Loucy (cell line): Measurements from ENCODE around the gene UBL7.

ENCODE experiments used
- H2AFZ ChIP-seq: fragments of 200-600 bp; sonication (generic); 2 replicates; pipeline ENCODE4 v1.6.0; 2016; ENCODE audit warnings: antibody characterized with exemption, mild to moderate bottlenecking, low read length, moderate library complexity
- H3F3A ChIP-seq: fragments of 200-600 bp; 2 replicates; pipeline ENCODE4 v1.6.0; 2016; ENCODE audit warnings: antibody characterized with exemption, low read depth, mild to moderate bottlenecking
- H3K27me3 ChIP-seq: fragments of 200-600 bp; sonication (generic); 2 replicates; pipeline ENCODE4 v1.6.1; 2014; ENCODE audit warnings: low read length, mild to moderate bottlenecking; ENCODE audit not compliant: insufficient read depth, poor library complexity, severe bottlenecking
- H3K36me3 ChIP-seq: fragments of 200-600 bp; sonication (generic); 2 replicates; pipeline ENCODE4 v1.6.1; 2016; ENCODE audit warnings: low read length; ENCODE audit not compliant: insufficient read depth
- H3K4me1 ChIP-seq: fragments of 200-600 bp; sonication (generic); 2 replicates; pipeline ENCODE4 v1.5.1; 2014; ENCODE audit warnings: low read length, mild to moderate bottlenecking; ENCODE audit not compliant: insufficient read depth, poor library complexity, severe bottlenecking
- H3K4me2 ChIP-seq: fragments of 200-600 bp; sonication (generic); 2 replicates; pipeline ENCODE4 v1.6.0; 2014; ENCODE audit warnings: antibody characterized with exemption, low read length, low read depth, mild to moderate bottlenecking; ENCODE audit not compliant: poor library complexity, severe bottlenecking
- H3K4me3 ChIP-seq: fragments of 200-600 bp; sonication (generic); 2 replicates; pipeline ENCODE4 v1.5.1; 2014; ENCODE audit warnings: low read length, mild to moderate bottlenecking, mixed read lengths; ENCODE audit not compliant: poor library complexity, severe bottlenecking
- H3K79me2 ChIP-seq: fragments of 200-600 bp; sonication (generic); 2 replicates; pipeline ENCODE4 v1.6.1; 2014; ENCODE audit warnings: low read length; ENCODE audit not compliant: insufficient read depth
- H3K9ac ChIP-seq: fragments of 200-600 bp; sonication (generic); 2 replicates; pipeline ENCODE4 v1.6.0; 2014; ENCODE audit warnings: mild to moderate bottlenecking, low read depth, low read length, moderate library complexity; ENCODE audit not compliant: poor library complexity, severe bottlenecking
- H3K9me2 ChIP-seq: fragments of 200-600 bp; sonication (generic); replicated peaks from 2 replicates; pipeline ENCODE4 v1.6.1; 2016; ENCODE audit warnings: low read depth, low read length, mixed read lengths
- H3K9me3 ChIP-seq: fragments of 200-600 bp; sonication (generic); 2 replicates; pipeline ENCODE4 v1.6.1; 2014; ENCODE audit warnings: mild to moderate bottlenecking, antibody characterized with exemption, low read length, low read depth; ENCODE audit not compliant: insufficient read depth
- H4K20me1 ChIP-seq: fragments of 200-600 bp; sonication (generic); 2 replicates; pipeline ENCODE4 v1.6.0; 2014; ENCODE audit warnings: antibody characterized with exemption, low read length, mild to moderate bottlenecking; ENCODE audit not compliant: insufficient read depth, poor library complexity, severe bottlenecking
- EZH2phosphoT487 ChIP-seq: fragments of 200-600 bp; IDR thresholded peaks from 2 replicates; pipeline ENCODE4 v1.6.1; 2018; ENCODE audit warnings: antibody characterized with exemption, mild to moderate bottlenecking, moderate library complexity, borderline replicate concordance
- TF ChIP-seq, protein P1 (sequence below): fragments of 200-600 bp; sonication (generic); conservative IDR thresholded peaks from 2 replicates; pipeline ENCODE4 v1.5.1; 2014; ENCODE audit warnings: mild to moderate bottlenecking, antibody characterized with exemption, low read length

UBL7 gene

DNA sequence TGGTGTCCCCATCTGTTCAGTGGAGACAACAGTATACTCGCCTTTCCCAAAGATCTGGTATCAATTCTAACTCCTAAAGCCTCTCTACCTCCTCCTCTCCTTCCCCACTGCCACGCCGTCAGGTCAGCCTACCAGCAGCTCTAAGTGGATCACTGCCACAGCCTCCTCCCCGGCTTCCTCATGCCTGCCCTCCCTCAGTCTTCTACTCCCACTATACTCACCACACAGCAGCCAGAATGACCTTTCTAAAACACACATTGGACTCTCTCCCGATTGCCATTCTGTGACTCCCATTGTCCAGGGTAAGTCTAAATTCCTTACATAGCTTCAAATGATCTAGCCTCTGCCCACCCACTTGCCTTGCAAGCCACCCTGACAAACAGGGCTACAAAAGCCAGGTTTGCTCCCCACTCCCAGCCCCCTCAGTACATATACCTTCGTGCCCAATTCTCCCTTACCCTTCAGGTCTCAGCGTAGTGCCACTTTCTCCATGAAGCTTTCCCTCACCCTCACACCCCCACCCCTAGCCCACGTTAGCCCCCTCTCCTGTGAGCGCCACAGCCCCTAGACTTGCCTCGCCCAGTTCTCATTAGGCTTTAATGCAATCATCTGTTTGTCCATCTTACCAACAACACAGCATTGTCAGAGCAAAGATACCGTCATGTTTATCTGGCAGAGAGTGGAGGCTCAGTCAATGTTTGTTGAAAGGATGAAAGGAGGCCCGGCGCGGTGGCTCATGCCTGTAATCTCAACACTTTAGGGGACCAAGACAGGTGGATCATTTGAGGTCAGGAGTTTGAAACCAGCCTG, 17.7 kb downstream of the UBL7 start:
- Histone ChIP-seq H4K20me1 (no peaks in the 10 kb centered on the region), H3K9me3 (no peaks in the 10 kb centered on the region), H3K9me2 (no peaks in the 10 kb centered on the region), H3K36me3 (peaks cover 36% of the 10 kb centered on the region; the same call in 1 of the 2 replicates), H2AFZ (no peak overlapping the region), H3F3A (no peaks in the 10 kb centered on the region), H3K79me2 (no peaks in the 10 kb centered on the region), H3K4me3 (no peak overlapping the region), H3K27me3 (no peaks in the 10 kb centered on the region), H3K9ac (no peak overlapping the region), H3K4me1 (peaks cover 7% of the 10 kb centered on the region), H3K4me2 (no peak overlapping the region)
- TF ChIP-seq, protein P1, sequence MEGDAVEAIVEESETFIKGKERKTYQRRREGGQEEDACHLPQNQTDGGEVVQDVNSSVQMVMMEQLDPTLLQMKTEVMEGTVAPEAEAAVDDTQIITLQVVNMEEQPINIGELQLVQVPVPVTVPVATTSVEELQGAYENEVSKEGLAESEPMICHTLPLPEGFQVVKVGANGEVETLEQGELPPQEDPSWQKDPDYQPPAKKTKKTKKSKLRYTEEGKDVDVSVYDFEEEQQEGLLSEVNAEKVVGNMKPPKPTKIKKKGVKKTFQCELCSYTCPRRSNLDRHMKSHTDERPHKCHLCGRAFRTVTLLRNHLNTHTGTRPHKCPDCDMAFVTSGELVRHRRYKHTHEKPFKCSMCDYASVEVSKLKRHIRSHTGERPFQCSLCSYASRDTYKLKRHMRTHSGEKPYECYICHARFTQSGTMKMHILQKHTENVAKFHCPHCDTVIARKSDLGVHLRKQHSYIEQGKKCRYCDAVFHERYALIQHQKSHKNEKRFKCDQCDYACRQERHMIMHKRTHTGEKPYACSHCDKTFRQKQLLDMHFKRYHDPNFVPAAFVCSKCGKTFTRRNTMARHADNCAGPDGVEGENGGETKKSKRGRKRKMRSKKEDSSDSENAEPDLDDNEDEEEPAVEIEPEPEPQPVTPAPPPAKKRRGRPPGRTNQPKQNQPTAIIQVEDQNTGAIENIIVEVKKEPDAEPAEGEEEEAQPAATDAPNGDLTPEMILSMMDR = no peak
- no peak for TF ChIP-seq EZH2phosphoT487

- H3K9me3 ChIP-seq = no peaks in the 10 kb centered on the region
- H3K9me2 ChIP-seq = no peaks in the 10 kb centered on the region
- no peak overlapping the region for H2AFZ ChIP-seq
- no peak overlapping the region for H3K4me2 ChIP-seq
- H3K9ac ChIP-seq = no peak overlapping the region
- H3K79me2 ChIP-seq = no peaks in the 10 kb centered on the region
- peaks cover 29% of the 10 kb centered on the region; the same call in 1 of the 2 replicates for H3K36me3 ChIP-seq
- TF ChIP-seq, protein P1 = no peak
- TF ChIP-seq EZH2phosphoT487 = no peak
- no peak overlapping the region for H3K4me3 ChIP-seq
- no peaks in the 10 kb centered on the region for H3F3A ChIP-seq
- no peaks in the 10 kb centered on the region for H4K20me1 ChIP-seq
- peaks cover 7% of the 10 kb centered on the region for H3K4me1 ChIP-seq
- no peaks in the 10 kb centered on the region for H3K27me3 ChIP-seq
Measured at GRCh38 chr15:74442604-74443003, 18.4 kb downstream of the UBL7 start.

- H3K79me2 ChIP-seq = no peaks in the 10 kb centered on the region
- H3F3A ChIP-seq = no peaks in the 10 kb centered on the region
- H3K4me2 ChIP-seq = no peak overlapping the region
- H3K36me3 ChIP-seq = peaks cover 25% of the 10 kb centered on the region; the same call in 1 of the 2 replicates
- no peaks in the 10 kb centered on the region for H3K9me3 ChIP-seq
- H3K9ac ChIP-seq = no peak overlapping the region
- TF ChIP-seq EZH2phosphoT487 = no peak
- TF ChIP-seq, protein P1 = no peak
- H3K4me1 ChIP-seq = peaks cover 7% of the 10 kb centered on the region
- no peak overlapping the region for H3K4me3 ChIP-seq
- H3K9me2 ChIP-seq = no peaks in the 10 kb centered on the region
- H4K20me1 ChIP-seq = no peaks in the 10 kb centered on the region
- H2AFZ ChIP-seq = no peak overlapping the region
- no peaks in the 10 kb centered on the region for H3K27me3 ChIP-seq
Measured at GRCh38 chr15:74442063-74442462, 18.9 kb downstream of the UBL7 start.
